ENCODE data around the gene ATE1.
"Not testable (repeated sequence)": the region's sequence is repeated elsewhere in the genome, so short reads cannot be mapped to it uniquely, and the experiment has no call there.

ATE1 gene

DNA sequence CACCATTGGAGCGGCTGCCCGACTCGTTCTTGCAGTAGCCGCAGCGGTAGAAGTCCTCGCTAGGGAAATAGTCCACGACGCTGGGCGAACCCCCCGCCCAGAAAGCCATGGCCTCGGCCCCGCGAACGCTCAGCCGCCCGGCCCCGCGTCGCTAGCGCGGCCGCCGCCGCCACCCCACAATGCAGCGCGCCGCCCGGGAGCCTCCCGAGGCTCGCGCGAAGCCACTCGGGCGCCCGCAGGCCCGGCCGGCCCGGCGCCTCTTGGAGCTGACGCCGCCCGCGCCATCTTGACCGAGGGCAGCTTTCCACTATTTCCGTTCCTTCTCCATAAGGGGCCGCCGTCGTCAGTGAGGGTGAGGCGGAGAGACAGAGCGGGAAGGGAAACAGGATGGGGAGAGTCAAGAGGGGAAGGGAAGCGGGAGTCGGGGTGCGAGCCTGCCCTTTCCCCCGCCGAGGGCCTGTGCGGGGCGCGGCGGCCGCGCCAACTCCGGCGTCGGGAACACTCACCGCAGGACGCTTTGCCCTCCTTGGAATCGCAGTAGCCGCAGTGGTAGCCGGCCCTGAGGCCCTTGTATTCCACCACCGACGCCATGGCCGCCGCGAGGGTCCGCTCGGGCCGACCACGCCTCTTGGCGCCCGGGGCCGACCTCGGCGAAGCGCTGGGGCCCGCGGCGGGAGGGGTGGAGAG is at the start of gene ATE1:
Gene ATE1 (minus strand): TSS at position 191 of the 687 bp plus-strand sequence. CDS start 82 bp downstream, at position 109.
- DNase-seq (ENCODE audit: low read depth, low spot score): peak; percentile 92

DNA sequence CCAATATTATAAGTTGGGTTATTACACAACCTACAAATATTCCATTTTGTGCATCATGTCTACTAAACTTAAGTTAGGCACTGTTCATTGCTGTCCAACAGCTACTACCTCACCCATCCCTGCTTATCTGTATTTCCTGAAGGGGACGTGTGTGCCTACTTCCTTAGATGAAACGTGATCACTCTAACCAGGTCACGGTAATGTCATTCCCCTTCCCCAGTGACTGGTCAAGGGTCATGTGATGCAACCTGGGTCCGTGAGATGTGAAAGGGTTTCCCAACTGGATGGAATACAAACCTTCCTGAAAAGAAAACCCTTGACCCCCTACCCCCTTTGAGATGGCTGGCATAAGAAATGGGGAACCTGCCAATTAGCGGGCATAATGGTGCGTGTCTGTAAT is 48.8 kb upstream of the ATE1 start:
- DNase-seq (ENCODE audit: low read depth, low spot score): no peak

DNA sequence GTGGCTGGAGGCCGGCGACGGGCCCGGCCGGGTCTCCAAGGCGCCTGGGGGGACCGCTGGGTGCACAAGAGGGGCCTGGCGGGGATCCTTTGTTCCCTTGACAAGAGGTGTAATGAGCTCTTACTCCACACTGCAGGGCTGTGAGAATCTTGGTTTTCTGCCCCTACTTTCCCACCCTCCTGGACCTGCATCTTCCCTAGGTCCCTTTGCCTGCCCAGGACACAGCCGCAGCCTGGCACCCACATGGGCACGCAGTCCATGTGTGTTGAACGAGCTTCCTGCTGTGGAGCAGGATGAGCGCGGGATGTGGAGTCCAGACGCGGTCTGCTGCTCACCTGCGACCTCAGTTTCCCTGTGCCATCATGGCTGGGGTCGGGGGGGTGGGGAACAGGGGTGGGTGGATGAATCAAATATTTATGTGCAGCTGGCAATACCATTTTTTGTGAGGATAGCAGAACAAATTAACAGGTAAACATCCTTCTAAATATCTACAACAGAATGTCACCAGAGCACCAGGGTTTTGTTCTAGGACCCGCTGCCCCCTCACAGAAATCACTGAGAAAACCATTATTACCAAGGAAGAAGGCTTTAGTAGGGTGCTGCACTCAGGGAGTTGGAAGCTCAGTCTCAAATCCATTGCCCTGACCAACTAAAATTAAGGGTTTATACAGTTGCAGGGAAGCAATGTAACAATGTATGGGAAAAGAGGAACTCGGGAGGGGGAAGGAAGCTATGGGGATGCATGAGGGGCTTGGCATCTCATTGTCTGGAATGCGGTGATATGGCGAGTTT is 47.7 kb upstream of the ATE1 start:
- no peak for DNase-seq (ENCODE audit: low read depth, low spot score)

DNA sequence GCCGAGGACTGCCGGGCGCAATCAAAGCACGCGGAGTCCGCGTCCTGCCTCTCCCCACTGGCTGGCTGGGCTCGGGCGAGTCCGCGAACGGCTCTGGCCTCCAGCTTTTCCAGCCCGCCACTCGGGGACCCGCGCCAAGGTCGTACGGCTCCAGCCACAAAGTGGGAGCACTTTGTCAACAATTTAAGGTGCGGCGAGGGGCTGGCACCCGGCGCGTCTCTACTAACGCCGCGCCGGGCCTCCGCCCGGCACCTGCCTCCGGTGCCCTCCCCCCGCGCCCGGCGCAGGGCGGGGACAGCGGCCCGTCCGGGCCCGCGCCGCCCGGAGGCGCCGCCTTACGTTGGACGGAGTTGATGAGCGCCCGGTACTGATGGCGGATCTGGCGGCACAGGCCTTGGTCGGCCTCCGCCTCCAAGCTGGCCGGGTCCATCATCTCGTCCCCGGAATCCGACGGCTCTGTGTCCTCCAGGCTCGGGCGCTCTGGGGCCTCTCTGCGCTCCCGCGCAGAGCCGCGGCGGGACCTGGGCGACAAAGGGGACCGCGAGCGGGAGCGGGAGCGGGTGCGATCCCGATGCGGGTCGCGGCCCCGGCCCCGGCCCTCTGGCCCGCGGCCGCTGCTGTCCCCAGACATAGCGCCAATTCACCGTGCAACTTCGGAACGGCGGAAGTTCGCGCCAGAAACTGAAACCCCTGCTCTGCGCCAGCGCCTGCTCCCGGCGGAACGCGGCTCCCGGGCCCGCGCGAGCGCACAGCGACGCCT is 46.9 kb upstream of the ATE1 start, which contains the start of gene NSMCE4A:
Gene NSMCE4A (minus strand): TSS at position 683 of the 760 bp plus-strand sequence. CDS start 52 bp downstream, at position 631.
- DNase-seq (ENCODE audit: low read depth, low spot score): peak; percentile 90

DNA sequence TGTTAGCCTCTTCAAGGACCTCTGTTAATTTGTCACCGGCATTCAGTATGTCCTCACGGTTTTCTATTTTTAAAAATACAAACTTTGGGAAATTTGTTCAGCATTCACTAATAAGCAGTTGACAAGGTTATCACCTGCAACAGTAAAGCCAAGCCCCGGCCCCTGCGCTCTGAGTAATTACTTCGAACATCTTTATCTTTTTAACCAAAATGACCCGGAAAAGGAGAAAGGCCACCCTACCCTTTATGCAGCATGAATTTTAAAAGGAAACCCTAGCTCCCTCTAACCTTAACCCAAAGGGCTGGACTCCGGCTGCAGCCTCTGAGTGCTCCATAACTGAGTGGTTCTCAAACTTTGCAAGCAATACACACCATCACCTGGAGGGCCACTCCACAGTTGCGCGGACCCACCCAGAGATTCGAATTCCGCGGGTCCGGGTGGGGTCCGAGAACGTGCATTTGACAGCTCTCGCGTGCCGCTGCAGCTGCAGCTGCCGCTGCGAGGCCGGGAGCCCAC is 46.2 kb upstream of the ATE1 start:
- peak; percentile 58 for DNase-seq (ENCODE audit: low read depth, low spot score)

DNA sequence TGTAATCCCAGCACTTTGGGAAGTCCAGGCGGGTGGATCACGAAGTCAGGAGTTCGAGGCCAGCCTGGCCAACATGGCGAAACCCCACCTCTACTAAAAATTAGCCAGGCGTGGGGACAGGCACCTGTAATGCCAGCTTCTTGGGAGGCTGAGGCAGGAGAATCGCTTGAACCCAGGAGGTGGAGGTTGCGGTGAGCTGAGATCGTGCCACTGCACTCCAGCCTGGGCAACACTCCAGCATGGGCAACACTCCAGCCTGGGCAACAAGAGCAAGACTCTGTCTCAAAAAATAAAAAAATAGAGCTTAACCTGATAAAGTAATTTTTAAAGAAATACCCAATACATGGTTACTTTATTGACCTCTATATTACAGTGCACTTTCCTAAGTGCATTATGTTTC is 41.3 kb upstream of the ATE1 start:
- not testable (repeated sequence) for DNase-seq (ENCODE audit: low read depth, low spot score)

DNA sequence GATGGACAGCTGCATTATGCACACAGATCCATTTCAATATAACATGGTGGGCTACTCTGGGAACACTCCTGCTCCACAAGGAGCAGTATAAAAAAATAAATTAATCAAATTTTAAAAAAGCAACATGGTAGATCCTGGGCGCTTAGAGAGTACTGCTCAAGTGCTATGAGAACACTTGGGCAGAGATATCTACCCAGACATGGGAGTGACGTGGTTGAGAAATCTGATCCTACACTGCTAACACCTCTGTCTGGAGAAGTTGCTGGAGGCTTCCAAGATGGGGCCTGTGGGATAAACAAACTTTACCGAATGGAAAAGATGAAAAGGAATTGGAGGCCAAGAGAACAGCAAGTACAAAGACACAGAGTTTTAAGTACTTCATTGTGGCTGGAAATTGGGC is 38.2 kb upstream of the ATE1 start:
- DNase-seq (ENCODE audit: low read depth, low spot score): no peak

DNA sequence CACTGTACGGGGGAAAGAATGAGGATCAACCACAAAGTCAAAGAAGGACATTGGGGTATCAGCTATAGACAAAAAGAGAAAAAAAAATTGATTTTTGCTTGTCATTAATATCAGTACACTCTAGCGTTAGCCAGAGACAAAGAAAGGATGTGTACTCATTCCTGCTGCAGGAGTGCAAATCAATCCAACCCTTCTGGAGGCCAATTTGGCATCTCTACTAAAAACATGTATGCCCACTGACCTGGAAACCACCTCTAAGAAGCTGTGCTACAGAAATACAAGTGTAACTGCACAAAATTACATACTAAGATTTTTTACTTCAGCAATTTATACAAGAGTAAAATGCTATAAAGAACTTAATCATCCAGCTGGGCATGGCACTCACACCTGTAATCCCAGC is 33.6 kb upstream of the ATE1 start:
- DNase-seq (ENCODE audit: low read depth, low spot score): no peak

DNA sequence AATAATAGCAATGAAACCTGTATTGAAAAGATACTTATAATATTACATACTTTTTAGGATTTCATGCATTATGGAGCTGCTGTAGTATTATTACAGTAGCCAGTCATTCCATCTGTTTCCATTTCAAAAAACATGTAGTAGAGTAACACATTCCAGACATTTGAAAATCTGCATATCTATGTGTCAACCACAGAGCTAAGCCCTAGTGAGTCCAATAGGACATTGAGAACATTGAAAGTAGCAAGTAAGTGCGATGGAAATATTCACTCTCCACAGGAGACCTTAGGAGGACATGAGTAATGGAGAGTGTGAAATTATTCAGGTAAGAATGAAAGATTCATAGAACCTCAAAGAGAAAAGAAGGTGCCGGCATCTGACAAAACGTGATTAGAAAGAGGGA is 31.8 kb upstream of the ATE1 start:
- DNase-seq (ENCODE audit: low read depth, low spot score): no peak

DNA sequence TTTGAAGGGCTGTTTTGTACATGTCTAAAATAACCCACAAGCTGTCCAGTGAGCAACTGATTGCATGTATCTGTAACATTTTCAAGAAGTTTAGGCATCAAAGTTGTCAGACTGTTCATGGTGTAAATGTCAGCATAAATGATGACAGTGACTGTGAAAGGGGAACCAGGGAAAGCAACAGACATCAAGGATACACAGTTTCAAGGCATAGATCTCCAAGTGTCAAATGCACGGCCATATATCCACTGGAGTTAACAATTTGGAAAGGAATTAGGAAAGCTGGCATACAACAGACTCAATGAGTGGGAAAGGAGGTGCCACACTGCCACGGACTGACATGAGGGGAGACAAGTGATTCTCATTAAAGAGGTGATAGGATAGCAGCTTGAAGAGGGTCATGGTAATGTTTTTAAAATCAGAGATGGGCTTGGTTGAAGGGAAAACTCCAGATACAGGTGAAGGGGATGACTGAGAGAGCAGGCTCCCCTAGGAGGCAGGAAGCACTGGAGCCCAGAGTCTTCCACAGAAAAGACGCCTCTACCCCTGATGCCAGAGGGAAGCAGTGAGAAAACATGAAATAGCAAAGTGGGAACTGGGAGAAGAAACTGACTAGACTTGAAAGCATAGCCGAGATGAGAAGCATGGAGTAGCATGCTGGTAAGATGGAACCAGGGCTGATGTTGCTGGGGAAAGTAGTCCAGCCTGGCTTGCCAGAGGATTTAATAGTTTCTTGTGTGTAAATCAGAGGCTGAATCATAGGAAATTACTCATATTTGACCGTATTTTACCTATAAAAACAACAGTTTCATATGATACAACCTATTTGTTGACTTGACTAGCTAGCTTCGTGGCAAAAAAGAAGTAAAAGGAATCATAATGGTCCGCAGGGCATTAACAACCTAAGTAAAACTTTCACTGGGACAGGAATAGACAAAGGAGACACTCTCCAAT is 28.6 kb upstream of the ATE1 start:
- no peak for DNase-seq (ENCODE audit: low read depth, low spot score)

DNA sequence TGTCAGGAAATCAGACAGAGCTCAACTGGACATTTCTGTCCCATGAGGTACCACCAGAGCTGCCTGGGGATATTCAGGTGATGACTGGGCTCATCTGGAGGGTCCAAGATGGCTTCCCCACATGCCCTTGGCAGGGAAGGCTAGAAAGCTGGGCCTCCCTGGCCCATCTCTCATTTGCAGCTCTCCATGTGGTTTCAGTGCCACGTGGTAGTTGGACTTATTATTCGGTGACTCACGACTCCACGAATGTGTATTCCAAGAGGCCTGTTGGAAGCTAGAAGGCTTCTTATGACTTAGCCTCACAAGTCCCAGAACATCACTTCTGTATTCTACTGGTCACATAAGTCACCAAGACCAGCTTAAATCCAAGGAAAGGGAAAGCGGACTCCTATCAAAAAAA is 24.4 kb upstream of the ATE1 start:
- DNase-seq (ENCODE audit: low read depth, low spot score): no peak

DNA sequence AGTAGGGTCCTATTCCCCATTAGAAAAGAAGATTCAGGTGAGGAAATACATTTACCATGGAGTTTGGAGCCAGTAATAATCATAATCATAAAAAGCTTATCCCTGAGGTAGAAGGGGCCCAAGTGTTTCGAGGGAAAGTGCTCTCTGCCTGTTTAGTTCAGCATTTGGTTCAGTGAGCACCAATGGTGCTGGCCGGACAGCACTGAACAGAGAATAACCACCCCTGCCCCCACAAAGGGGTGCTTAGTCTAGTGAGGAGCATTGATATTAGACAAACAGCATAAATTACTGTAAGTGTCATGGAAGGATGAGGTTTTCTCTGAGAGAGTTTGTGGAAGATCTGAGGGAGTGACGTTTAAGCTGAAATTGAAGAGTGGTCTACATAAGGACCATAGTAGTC is 21.6 kb upstream of the ATE1 start:
- DNase-seq (ENCODE audit: low read depth, low spot score): no peak

DNA sequence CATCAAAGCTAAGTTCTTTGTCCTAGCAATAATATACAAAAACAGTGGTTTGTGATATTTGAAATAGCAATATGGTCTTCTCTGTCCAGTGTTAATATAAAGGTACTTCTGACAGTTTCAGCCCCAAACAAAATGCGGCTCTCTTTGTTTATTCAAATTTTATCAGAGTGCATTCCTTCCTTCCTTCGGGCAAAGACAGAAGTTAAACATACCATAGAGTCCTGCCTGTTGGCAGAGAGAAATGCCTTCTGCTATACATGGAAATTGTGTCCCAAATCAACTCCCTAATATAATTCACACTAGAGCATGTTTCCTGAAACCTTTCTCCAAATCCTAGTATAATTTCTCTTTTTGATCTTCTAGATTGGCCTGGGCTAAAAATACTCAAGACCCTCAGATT is 21.2 kb upstream of the ATE1 start:
- no peak for DNase-seq (ENCODE audit: low read depth, low spot score)

DNA sequence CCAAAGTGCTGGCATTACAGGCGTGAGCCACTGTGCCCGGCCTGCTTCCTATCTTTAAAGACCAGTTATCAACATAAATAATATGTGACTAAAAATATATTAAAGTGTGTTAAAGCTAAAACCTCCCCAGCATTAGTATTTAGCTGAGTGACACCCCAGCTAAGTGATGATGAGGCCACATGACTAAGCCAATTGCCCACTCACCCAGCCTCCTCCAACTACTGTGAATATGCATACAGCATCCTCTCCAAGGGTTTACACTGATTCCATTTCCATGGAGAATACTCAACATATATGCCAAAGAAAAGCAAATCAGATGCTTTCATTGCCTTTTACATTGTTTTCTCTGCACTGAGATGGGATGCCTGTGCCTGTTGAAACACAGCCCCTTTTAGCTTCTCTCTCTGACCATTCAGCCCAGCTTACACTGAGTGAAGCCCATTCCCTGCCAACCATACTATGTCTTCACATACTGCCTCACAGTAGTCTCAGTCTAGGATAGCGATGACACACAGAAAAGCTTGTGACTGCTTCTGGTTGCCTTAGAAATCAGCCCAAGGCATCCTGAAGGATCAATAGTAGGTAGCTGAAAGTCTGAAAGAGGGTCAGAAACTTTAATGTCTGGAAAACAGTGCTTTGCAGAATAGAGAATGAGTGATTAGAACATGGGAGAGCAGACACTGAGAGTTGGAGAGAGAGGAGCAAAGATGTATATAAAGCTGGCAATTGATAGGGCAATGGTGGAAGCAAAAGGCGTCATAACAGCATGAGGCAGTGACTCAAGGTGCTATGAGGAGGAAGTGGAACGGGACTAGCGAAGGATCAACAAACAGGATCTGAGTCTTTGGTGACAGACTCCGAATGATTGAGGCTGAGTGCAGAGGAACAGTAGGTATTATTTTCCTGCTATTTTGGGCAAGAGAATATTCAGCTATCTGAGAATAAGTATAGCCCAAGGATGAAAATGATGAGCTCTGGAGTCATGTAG is 19.8 kb upstream of the ATE1 start:
- DNase-seq (ENCODE audit: low read depth, low spot score): no peak

DNA sequence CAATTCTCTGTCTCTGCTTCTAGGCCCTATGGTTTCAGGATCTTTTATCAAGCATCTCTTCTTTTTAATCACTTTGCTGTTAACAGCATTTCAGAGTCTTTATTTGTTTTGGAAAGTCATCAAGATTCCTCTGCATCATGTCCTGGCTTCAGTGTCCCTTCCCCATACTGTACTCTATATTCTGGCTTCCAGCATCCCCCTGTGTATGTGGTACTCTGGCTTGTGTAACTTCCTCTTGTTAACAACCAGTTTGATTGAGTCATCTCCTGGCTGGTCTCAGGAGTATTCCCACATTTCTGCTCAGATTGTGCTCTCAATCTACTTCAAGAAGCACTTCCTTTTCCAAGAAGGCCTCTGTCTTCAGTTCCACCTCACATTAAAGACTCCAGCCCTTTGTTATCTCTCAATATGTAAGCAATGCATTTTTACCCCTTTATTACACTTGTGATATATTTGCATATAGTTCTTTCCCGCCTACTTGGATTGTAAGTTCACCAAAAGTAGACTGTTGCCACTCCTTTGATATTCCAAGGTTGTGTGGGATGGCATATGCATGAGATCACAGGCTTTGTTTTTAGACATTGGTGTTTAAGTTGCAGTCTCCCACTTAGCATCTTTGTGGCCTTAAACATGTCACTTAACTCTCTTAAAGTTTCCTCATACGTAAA is 15.1 kb upstream of the ATE1 start:
- no peak for DNase-seq (ENCODE audit: low read depth, low spot score)

DNA sequence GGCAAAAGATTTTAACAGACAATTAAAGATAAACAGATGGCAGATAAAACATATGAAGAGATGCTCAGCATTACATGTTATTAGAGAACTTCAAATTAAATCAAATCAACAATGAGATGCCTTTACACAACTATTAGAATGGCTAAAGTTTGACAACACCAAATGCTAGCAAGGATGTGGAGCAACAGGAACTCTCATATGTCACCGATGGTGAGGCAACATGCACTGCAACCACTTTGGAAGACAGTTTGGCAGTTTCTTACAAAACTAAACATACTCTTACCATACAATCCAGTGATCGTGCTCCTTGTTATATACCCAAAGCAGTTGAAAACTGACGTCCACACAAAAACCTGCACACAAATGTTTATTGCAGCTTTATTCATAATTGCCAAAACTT is 13.7 kb upstream of the ATE1 start:
- DNase-seq (ENCODE audit: low read depth, low spot score): no peak

DNA sequence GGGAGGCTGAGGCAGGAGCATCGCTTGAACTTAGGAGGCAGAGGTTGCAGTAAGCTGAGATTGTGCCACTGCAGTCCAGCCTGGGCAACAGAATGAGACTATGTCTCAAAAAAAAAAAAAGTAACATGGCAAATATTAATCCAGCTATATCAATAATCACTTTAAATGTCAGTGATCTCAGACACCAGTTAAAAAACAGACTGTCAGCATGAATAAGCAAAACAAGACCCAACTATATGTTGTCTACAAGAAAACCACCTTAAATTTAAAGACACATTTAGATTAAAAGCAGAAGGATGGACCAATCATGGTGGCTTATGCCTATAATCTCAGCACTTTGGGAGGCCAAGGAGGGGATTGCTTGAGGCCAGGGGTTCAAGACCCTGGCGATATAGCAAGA is 8.5 kb upstream of the ATE1 start:
- DNase-seq (ENCODE audit: low read depth, low spot score): no peak

DNA sequence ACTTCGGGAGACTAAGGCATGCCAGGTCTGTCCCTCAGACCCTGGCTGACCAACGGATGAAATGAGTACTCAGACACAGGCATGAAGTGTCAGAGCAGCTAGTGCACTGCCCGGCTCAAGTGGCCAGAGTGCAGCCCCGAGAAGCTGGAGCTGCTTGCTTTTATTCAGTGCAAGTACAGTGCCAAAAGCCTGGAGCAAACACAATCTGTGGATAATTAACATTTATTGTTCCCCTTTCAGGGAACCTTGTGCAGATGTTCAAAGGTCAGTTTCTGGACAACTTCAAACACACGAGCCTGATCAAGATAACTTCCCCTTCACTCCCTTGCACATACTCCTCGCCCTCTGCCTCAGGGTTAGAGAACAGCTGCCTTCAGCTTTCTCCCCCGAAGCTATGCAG is 7.9 kb upstream of the ATE1 start:
- peak; percentile 63 for DNase-seq (ENCODE audit: low read depth, low spot score)
